ENCODE data around the gene CST4. TPM values are rescaled to one million over a fixed set of nuclear protein-coding genes. Genes with fewer than 3 reads are reported as not detected.
"Not testable (repeated sequence)": the region's sequence is repeated elsewhere in the genome, so short reads cannot be mapped to it uniquely, and the experiment has no call there.

The CST4 gene
- not detected for polyA plus RNA-seq (2012; ENCODE audit: insufficient read length, low read depth)

- TF ChIP-seq TAF1 (IDR thresholded peaks at IDR 0.05; ENCODE audit: borderline replicate concordance, insufficient read depth, low read length); SIN3A (IDR thresholded peaks at IDR 0.05; ENCODE audit: borderline replicate concordance, insufficient read depth, low read length); FOXP2 (optimal IDR thresholded peaks at IDR 0.05; ENCODE audit: borderline replicate concordance, extremely low read depth, extremely low read length, insufficient read depth): not testable (repeated sequence)
These were observed at the start of gene CST4 for GRCh38 chr20:23688684-23689398. CST4 (minus strand) TSS chr20:23689038; CDS start chr20:23688969, 69 bp downstream.

GRCh38 chr20:23727016-23727415, 38.2 kb upstream of the CST4 start:
- TF ChIP-seq POLR2AphosphoS5 (IDR thresholded peaks at IDR 0.05; ENCODE audit: low read depth, low read length) (no peak), FOXP2 (optimal IDR thresholded peaks at IDR 0.05; ENCODE audit: borderline replicate concordance, extremely low read depth, extremely low read length, insufficient read depth) (no peak), SIN3A (IDR thresholded peaks at IDR 0.05; ENCODE audit: borderline replicate concordance, insufficient read depth, low read length) (no peak), REST (IDR thresholded peaks at IDR 0.05; ENCODE audit: insufficient read depth in 1 of 2, low read depth in 2 of 2, low read length in 2 of 2) (no peak), TAF1 (IDR thresholded peaks at IDR 0.05; ENCODE audit: borderline replicate concordance, insufficient read depth, low read length) (no peak)

- TF ChIP-seq POLR2AphosphoS5 (IDR thresholded peaks at IDR 0.05; ENCODE audit: low read depth, low read length) (no peak), FOXP2 (optimal IDR thresholded peaks at IDR 0.05; ENCODE audit: borderline replicate concordance, extremely low read depth, extremely low read length, insufficient read depth) (no peak), REST (IDR thresholded peaks at IDR 0.05; ENCODE audit: insufficient read depth in 1 of 2, low read depth in 2 of 2, low read length in 2 of 2) (no peak), TAF1 (IDR thresholded peaks at IDR 0.05; ENCODE audit: borderline replicate concordance, insufficient read depth, low read length) (no peak), SIN3A (IDR thresholded peaks at IDR 0.05; ENCODE audit: borderline replicate concordance, insufficient read depth, low read length) (no peak)
These were observed 36.3 kb upstream of the CST4 start for GRCh38 chr20:23725102-23725501.

- no peak for TF ChIP-seq FOXP2 (optimal IDR thresholded peaks at IDR 0.05; ENCODE audit: borderline replicate concordance, extremely low read depth, extremely low read length, insufficient read depth)
- TF ChIP-seq REST (IDR thresholded peaks at IDR 0.05; ENCODE audit: insufficient read depth in 1 of 2, low read depth in 2 of 2, low read length in 2 of 2) = no peak
- no peak for TF ChIP-seq TAF1 (IDR thresholded peaks at IDR 0.05; ENCODE audit: borderline replicate concordance, insufficient read depth, low read length)
- TF ChIP-seq POLR2AphosphoS5 (IDR thresholded peaks at IDR 0.05; ENCODE audit: low read depth, low read length) = no peak
- no peak for TF ChIP-seq SIN3A (IDR thresholded peaks at IDR 0.05; ENCODE audit: borderline replicate concordance, insufficient read depth, low read length)
These were observed 33.1 kb upstream of the CST4 start for GRCh38 chr20:23721962-23722361.

GRCh38 chr20:23710771-23711170, 21.9 kb upstream of the CST4 start:
- TF ChIP-seq REST (IDR thresholded peaks at IDR 0.05; ENCODE audit: insufficient read depth in 1 of 2, low read depth in 2 of 2, low read length in 2 of 2) (no peak), FOXP2 (optimal IDR thresholded peaks at IDR 0.05; ENCODE audit: borderline replicate concordance, extremely low read depth, extremely low read length, insufficient read depth) (no peak), SIN3A (IDR thresholded peaks at IDR 0.05; ENCODE audit: borderline replicate concordance, insufficient read depth, low read length) (no peak), POLR2AphosphoS5 (IDR thresholded peaks at IDR 0.05; ENCODE audit: low read depth, low read length) (no peak)

Measured in PFSK-1 (cell line).